OCI-LY7 (cell line): Measurements from ENCODE around the gene NR5A2.

Source experiments
- EZH2phosphoT487 ChIP-seq: fragments of 200-600 bp; sonication (generic); IDR thresholded peaks from 2 replicates; pipeline ENCODE4 v1.6.1; 2018; ENCODE audit warnings: low read depth, borderline replicate concordance, mild to moderate bottlenecking, mixed run types, antibody characterized with exemption, low read length, moderate library complexity, mixed read lengths
- TF ChIP-seq, protein P1 (sequence below): fragments of 200-600 bp; sonication (generic); conservative IDR thresholded peaks from 2 replicates; pipeline ENCODE4 v1.5.1; 2014; ENCODE audit warnings: mild to moderate bottlenecking, antibody characterized with exemption, low read length, moderate library complexity, mixed read lengths

- TF ChIP-seq, protein P1, sequence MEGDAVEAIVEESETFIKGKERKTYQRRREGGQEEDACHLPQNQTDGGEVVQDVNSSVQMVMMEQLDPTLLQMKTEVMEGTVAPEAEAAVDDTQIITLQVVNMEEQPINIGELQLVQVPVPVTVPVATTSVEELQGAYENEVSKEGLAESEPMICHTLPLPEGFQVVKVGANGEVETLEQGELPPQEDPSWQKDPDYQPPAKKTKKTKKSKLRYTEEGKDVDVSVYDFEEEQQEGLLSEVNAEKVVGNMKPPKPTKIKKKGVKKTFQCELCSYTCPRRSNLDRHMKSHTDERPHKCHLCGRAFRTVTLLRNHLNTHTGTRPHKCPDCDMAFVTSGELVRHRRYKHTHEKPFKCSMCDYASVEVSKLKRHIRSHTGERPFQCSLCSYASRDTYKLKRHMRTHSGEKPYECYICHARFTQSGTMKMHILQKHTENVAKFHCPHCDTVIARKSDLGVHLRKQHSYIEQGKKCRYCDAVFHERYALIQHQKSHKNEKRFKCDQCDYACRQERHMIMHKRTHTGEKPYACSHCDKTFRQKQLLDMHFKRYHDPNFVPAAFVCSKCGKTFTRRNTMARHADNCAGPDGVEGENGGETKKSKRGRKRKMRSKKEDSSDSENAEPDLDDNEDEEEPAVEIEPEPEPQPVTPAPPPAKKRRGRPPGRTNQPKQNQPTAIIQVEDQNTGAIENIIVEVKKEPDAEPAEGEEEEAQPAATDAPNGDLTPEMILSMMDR, result no peak
- no peak for TF ChIP-seq EZH2phosphoT487
These were observed 6.7 kb downstream of the NR5A2 start for GRCh38 chr1:200034262-200034557.
